Kidney glomerular epithelial cell (primary cell): Measurements from ENCODE around the gene SRF.
A peak's percentile ranks its signal among the peaks of the same experiment; 100 is the strongest.

ENCODE experiments used
- DNase-seq: peaks from one replicate; lab custom pipeline; 2025; lab: John Stamatoyannopoulos, UW

The SRF gene

DNA sequence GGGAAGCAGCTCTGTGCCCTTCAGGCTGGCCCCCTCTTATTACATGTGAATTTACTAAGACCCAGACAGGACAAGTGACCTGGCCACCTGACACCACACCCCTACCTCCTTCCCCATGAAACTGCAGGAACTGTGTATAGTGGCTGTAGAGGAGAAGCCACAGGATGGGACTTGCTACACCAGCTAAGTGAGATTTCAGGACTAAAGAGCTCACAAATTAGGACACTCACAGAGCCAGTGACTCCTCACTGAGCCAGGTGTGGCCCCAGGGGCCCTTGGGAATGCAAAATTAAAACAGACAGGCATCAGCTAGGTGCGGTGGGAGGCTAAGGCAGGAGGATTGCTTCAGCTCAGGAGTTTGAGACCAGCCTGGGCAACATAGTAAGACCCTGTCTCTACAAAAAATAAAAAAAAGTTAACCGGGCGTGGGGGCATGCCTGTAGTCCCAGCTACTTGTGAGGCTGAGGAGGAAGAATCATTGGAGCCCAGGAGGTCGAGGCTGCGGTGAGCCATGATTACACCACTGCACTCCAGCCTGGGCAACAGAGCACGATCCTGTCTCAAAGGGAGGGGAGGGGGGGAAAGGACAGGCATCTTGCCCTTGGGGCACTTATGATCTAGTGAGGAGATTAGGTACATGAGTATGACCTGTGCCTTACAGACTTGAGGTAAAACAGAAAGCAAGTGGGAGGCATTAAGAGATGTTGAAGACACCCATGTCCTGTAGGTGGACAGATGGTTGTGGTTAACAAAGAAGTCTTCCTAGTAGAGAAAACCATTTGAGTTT lies 23.2 kb upstream of the SRF start:
- no peak for DNase-seq

DNA sequence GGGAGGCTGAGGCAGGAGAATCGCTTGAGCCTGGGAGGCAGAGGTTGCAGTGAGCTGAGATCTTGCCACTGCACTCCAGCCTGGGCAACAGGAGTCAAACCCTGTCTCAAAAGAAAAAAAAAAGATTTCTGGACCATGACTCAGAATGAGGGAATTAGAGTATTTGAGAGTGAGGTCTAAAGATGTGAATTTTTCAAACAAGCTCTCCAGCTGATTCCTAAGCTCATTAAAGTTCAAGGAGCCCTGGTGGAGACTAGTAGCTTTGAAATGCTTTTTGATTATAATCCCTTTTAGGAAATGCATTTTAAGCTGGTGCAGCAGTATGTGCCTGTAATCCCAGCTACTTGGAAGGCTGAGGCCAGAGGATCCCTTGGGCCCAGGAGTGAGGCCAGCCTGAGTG lies 21.8 kb upstream of the SRF start:
- DNase-seq: no peak

DNA sequence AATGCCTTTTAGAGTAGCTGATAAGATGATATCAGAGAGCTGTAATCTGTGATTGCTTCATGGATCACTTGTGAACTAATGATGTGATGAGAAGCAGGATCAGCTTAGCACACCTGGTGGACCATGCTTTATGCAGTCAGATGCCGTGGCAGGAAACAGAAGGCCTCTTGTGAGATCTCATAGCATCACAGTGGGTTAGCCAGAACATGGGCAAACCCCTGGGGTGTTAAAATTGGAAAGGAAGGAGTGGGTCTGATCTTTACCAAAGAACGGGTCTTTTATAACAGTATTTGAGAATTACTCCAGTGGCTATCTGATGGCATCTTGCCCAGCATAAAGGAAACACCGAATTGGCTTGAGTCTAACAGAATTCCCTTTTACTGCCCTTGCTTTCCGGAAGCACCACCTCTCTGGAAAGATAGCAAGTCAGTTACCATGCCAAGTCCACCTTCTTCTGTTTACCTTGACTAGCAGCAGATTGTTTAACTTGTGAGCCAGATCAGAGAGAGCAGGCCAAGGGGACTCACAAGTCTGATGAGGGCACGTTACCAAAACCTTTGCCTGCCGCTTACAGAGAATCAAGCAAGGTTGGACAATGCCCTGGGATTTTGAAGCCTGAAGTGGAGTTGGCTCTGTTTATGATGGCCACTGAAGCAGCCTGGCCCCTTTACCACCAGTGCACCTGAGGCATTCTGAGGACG lies 20.9 kb upstream of the SRF start:
- no peak for DNase-seq

DNA sequence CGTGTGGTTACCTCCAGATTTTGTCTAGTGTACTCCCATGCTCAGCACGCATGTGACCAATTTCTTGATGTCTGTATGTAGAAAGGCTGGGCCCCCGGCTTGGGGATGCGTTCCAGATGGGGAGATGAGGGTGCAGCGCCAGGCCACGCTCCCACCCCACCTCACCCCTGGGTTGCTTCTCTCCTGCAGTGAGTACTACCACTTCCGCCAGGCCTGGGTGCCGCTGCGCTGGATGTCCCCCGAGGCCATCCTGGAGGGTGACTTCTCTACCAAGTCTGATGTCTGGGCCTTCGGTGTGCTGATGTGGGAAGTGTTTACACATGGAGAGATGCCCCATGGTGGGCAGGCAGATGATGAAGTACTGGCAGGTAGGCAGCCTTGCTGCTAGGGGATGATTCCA lies 11.5 kb upstream of the SRF start:
- DNase-seq: no peak

DNA sequence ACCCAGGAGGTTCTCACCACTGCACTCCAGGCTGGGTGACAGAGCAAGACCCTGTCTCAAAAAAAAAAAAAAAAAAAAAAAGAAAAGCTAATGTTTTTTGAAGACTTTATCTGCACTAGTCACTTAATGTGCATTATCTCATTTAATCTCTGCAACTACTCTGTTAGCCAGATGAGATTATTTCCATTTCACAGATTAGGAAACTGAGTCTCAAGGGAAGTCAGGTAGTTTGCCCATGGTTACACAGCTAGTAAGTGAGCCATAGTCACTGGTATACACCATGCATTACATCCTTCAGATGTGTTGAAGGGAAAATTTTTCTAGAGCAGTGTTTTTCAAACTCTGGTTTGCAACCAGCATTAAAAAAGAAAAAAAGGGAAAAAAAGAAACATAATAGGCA lies 7.2 kb upstream of the SRF start:
- DNase-seq: no peak

DNA sequence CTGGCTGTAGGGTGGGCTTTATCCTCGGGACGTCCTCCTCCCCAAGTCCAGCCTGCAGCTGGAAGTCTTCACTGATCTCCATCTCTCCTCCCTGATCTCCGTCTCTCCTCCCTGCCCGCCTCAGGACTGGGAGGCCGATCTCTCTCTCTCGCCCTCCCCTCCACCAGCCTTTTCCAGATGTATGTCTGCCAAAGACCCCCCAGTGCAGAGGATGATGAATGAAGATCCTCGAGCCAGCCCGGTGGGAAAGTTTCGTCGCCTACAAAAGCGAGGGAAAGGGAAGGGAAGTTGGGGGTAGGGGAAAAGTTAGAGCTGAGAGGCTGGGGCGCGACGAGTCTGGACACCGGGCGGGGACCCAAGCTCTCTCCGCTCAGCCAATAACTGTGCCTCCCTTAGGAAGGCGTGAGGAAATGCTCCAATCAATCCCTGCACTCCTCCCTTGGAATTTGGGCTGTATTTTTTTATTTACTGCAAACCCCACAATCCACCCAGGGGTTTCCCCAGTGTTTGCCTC lies 595 bp upstream of the SRF start:
- peak; percentile 98 for DNase-seq

DNA sequence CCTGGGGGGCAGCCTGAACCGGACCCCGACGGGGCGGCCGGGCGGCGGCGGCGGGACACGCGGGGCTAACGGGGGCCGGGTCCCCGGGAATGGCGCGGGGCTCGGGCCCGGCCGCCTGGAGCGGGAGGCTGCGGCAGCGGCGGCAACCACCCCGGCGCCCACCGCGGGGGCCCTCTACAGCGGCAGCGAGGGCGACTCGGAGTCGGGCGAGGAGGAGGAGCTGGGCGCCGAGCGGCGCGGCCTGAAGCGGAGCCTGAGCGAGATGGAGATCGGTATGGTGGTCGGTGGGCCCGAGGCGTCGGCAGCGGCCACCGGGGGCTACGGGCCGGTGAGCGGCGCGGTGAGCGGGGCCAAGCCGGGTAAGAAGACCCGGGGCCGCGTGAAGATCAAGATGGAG lies 636 bp downstream of the SRF start:
- DNase-seq: no peak

DNA sequence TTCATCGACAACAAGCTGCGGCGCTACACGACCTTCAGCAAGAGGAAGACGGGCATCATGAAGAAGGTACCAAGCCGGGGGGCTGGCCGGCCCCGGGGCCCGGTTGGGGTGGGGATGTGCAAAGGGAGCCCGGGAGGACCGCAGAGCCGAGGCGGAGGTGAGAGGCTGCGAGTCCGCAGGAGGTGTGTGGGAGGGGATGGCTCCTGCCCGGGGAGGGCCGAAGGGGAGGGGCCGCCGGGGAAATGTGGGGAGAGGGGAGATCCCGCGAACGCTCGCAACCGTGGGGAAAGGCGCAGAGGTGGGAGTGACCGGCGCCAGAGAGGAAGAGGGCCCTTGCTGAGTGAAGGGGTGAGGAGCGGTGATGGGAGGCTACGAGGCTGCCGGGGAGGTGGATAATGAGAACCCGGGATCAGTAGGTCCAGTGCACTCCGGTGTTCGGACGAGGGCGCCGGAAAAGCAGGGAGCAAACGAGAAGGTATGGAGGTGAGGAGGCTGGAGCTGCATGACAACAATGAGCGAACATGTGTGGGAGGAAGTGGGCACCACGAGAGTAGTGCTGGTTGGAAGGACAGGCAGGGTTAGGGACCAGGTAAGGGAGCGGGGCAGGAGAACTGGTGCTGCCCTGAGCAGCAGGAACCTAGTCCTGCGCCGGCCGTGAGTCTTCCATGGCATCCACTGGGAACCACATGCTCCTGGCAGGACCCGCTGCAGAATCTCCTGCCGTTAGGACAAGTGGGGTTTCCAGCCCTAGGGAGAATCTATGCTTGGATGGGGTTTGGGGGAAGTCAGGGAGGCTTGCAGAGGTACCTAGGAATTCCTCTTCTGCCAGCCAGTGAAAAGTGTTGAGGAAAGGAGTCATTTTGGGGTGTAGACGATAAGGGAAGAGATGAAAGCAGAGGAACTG lies 1.3 kb downstream of the SRF start:
- peak; percentile 29 for DNase-seq

DNA sequence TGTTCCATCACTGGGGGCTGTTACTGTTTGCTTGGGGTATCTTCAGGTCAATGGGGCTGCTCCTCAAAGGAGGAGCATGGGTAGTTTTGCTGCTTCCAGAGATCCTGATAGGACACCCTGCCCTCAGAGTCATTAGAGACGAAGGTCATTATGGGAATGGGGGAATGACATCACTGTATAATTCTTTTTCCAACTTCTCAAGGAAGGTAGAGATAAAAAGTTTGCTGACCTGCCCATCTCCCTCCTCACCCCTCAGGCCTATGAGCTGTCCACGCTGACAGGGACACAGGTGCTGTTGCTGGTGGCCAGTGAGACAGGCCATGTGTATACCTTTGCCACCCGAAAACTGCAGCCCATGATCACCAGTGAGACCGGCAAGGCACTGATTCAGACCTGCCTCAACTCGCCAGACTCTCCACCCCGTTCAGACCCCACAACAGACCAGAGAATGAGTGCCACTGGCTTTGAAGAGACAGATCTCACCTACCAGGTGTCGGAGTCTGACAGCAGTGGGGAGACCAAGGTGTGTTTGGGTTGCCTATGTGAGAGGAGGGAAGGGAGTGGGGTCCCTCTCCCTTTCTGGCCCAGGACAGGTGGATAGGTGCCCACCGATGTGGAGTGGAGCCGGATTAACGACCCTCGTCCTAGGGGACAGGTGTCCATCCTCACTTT lies 2.7 kb downstream of the SRF start:
- DNase-seq: no peak

DNA sequence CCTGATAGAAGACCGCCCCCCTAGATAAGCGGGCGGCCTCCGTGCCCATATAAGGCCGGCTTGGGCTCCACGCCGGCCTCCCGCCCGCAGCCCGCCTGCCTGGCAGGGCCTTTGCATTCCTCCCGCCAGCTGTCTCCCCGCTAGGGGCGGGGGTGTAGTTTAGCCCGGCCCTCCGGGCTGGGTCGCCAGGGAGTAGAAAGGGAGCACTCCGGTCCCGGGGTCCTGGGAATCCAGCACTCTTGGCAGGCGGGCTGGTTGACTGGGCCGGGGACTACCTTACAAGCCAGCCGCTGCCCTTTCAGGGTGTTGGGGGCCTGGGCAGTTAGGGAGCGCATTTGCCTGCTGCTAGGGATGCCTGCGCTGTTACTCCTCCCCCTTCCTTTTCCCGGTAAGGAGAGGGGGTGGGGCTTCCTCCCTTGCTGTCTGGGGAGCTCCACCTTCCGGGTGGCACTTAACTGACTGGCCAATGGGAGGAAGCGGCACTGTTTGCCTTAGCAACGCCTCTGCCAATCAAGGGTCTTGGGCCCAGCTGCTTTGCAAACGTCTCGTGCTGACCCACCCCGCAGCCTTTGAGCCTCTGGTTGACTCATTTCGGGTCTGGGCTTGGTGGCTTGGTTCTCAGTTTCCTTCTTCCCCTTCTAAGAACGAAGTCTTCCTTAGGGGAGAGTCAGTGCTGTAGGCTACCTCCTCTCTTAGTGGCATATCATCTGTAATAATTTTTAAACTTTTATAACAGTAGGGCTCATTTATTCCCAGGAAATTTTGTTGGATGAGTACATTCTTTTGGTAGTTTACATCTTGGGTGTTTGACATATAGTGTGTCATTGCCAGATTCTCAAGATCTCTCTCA lies 3.4 kb downstream of the SRF start:
- DNase-seq: peak; percentile 98

DNA sequence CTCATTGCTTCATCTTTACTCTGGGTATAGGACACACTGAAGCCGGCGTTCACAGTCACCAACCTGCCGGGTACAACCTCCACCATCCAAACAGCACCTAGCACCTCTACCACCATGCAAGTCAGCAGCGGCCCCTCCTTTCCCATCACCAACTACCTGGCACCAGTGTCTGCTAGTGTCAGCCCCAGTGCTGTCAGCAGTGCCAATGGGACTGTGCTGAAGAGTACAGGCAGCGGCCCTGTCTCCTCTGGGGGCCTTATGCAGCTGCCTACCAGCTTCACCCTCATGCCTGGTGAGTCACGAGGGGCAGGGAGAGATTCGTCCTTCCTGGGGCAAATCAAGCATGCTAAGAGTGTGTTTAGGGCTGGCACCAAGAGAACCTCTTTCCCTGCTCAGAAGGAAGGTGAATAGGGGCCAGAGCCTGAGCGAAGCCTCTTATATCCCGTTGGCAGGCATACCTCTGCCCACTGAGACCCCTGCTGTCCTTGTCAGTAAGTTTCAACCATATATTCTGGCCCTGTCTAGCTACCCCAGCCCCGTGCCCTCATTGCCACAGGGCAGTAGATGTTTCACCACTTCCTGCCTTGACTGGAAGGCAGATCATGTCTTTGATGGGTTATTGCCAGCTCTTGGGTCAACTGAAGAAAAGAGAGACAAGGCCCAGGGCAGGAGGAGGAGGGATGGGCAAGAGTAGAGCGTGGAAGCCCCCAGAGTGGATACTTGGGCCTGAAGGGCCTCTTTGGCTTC lies 4.8 kb downstream of the SRF start:
- no peak for DNase-seq

DNA sequence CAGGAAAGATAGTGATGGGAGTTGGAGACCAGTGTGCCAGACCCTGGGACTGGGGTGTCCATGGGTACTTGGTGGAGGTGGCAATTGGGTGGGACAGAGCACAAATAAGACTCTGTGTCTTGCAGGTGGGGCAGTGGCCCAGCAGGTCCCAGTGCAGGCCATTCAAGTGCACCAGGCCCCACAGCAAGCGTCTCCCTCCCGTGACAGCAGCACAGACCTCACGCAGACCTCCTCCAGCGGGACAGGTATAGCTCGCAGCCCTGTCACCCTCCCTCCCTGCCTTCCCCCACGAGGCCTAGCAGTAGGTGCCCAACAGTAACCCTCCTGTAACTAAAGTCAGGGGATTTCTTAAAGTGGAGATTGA lies 5.3 kb downstream of the SRF start:
- no peak for DNase-seq

DNA sequence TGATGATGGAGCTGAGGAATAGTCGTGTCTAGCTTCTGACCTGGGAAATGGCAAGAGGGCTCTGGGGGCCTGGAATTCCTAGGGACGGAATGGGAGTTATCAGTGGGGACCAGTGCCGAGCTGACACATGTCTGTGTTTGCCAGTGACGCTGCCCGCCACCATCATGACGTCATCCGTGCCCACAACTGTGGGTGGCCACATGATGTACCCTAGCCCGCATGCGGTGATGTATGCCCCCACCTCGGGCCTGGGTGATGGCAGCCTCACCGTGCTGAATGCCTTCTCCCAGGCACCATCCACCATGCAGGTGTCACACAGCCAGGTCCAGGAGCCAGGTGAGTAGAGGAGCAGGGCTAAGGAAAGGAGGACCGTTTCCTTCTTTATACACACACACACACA lies 7.1 kb downstream of the SRF start:
- no peak for DNase-seq

DNA sequence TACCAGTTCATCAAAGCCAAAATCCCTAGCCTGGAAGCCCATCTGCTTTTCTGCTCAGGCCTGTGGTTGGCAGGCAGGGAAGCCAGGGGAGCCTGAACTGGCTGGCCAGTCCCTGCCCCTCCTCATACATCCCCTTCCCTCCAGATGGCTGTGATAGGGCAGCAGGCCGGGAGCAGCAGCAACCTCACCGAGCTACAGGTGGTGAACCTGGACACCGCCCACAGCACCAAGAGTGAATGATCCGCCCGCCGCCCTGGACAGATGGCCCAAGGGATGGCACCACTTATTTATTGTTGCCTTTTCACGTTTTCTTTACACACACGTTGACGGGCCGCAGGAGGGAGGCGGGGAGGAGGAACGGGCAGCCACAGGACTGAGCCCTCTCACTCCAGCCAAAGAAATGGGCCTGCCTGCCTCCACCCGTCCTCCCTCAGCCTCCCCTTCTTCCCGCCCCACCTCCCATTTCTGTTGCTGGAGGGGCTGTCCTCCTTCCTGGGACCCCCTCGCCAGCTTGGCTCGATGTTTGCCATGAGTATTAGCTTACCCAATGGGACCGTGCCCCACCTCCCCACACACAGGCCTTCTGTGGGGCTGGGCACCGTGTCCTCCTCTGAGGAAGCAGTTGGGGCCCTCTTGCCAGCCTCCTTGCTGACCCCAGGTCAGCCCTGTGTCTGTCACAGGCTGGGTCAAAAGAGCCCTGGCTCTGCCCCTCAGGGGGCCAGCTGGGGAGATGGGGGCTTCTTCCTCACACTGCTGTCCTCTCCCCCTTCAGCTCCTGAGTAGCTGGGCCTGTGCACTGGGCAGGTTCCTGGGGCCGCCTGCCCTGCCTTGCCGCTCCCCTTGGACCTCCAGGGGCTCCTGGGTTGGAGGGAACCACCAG lies 8.1 kb downstream of the SRF start:
- no peak for DNase-seq

DNA sequence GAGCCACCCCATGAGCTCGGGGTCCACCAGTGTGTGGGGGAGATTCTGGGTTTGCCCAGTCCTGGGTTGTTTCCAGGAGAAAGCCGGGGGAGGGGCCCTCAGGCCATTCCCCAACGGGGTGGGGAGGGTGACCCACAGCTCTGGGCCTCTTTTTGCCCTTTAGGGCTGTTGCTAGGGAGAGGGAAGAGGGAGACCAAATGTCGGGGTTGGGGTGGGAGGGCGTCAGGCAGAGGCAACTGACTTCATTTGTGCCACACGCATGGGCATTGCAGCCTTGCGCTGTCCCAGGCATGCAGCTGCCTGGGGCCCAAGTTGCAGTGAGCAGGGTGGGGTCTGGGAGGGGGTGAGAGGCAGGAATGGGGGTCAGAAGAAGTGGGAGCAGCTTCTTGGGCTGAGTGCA lies 9.0 kb downstream of the SRF start:
- no peak for DNase-seq

DNA sequence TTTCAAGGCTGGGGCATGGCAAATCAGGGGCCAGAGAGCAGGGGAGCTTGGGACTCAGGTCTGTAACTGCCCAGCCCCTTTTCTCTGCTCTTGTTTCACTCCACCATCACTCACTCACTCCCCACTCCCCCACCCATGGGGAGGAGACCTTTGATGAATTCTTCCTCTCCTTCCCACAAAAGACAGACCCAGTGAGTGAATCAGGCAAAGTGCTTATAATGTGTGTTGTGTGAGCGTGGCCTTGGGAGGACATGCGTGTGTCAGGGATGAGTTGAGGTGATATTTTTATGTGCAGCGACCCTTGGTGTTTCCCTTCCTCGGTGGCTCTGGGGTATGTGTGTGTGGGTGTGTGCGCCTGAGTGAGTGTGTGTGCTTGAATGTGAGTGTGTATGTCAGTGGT lies 9.9 kb downstream of the SRF start:
- no peak for DNase-seq

DNA sequence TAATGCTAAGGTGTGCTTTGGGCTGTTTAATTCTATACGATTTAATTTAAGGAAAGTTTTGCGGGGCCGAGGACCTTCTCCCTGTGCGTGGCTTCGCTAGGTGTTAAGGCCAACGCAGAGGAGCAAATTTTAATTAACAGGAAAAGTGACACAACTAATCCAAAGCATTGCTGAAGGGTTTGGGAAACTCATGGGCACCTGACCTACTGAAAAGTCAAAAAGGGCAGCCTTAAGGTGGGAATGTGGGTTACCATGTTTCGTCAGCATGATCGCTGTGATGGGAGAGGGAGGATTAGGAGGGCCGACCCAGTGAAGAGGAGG lies 10.5 kb downstream of the SRF start:
- no peak for DNase-seq

DNA sequence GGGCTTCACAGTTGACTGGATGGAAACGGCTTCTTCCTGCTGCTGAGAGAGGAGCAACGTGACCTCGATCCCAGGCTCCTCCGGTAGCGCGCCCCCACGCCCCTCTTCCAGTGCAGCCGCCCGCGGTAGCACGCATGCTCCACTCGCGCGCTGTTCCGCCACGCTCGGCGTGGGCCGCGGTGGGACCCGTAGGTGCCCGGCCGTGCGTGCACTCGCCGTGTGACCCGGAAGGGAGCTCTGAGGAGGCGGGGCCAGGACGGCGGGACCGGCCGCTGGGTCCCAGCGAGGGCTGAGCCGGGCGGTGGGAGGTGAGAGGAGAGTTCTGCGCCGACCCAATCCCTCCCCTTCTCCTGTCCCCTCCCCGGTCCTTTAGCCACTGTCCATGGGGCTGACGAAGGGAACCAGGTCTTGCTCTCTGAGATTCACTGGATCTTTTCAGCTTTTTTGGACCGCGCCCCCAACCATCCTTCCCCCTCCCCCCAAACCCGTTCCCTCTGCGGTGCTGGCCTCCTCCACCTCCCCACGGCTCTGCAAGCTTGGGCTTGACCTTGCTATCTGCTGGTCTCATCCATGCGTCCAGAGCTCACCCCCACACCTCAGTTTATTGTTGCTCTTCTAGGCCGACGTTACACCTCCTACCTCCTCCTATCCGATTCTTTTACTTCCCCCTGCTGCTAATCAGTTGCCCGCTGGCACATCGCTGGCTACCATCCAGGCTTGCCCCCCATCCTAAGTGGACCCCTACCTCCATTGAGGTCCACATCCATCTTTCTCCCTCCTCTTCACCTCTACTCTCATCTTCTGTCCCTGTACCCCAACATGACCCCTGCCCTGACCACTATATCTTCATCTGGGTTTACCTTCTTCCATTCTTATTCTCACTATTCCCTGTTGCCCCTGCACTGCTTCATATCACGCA lies 11.1 kb downstream of the SRF start, which contains the start of gene CUL9:
Gene CUL9 (plus strand): TSS at position 255 of the 919 bp plus-strand sequence. CDS start 2,115 bp downstream, outside the sequence.
- peak; percentile 45 for DNase-seq
